Loucy (cell line): ENCODE results near the gene CXXC4.

Experiments used
- H2AFZ ChIP-seq: fragments of 200-600 bp; sonication (generic); 2 replicates; pipeline ENCODE4 v1.6.0; 2016; ENCODE audit warnings: antibody characterized with exemption, mild to moderate bottlenecking, low read length, moderate library complexity
- H3F3A ChIP-seq: fragments of 200-600 bp; 2 replicates; pipeline ENCODE4 v1.6.0; 2016; ENCODE audit warnings: antibody characterized with exemption, low read depth, mild to moderate bottlenecking
- H3K27me3 ChIP-seq: fragments of 200-600 bp; sonication (generic); 2 replicates; pipeline ENCODE4 v1.6.1; 2014; ENCODE audit warnings: low read length, mild to moderate bottlenecking; ENCODE audit not compliant: insufficient read depth, poor library complexity, severe bottlenecking
- H3K36me3 ChIP-seq: fragments of 200-600 bp; sonication (generic); 2 replicates; pipeline ENCODE4 v1.6.1; 2016; ENCODE audit warnings: low read length; ENCODE audit not compliant: insufficient read depth
- H3K4me1 ChIP-seq: fragments of 200-600 bp; sonication (generic); 2 replicates; pipeline ENCODE4 v1.5.1; 2014; ENCODE audit warnings: low read length, mild to moderate bottlenecking; ENCODE audit not compliant: insufficient read depth, poor library complexity, severe bottlenecking
- H3K4me2 ChIP-seq: fragments of 200-600 bp; sonication (generic); 2 replicates; pipeline ENCODE4 v1.6.0; 2014; ENCODE audit warnings: antibody characterized with exemption, low read length, low read depth, mild to moderate bottlenecking; ENCODE audit not compliant: poor library complexity, severe bottlenecking
- H3K4me3 ChIP-seq: fragments of 200-600 bp; sonication (generic); 2 replicates; pipeline ENCODE4 v1.5.1; 2014; ENCODE audit warnings: low read length, mild to moderate bottlenecking, mixed read lengths; ENCODE audit not compliant: poor library complexity, severe bottlenecking
- H3K79me2 ChIP-seq: fragments of 200-600 bp; sonication (generic); 2 replicates; pipeline ENCODE4 v1.6.1; 2014; ENCODE audit warnings: low read length; ENCODE audit not compliant: insufficient read depth
- H3K9ac ChIP-seq: fragments of 200-600 bp; sonication (generic); 2 replicates; pipeline ENCODE4 v1.6.0; 2014; ENCODE audit warnings: mild to moderate bottlenecking, low read depth, low read length, moderate library complexity; ENCODE audit not compliant: poor library complexity, severe bottlenecking
- H3K9me2 ChIP-seq: fragments of 200-600 bp; sonication (generic); replicated peaks from 2 replicates; pipeline ENCODE4 v1.6.1; 2016; ENCODE audit warnings: low read depth, low read length, mixed read lengths
- H3K9me3 ChIP-seq: fragments of 200-600 bp; sonication (generic); 2 replicates; pipeline ENCODE4 v1.6.1; 2014; ENCODE audit warnings: mild to moderate bottlenecking, antibody characterized with exemption, low read length, low read depth; ENCODE audit not compliant: insufficient read depth
- H4K20me1 ChIP-seq: fragments of 200-600 bp; sonication (generic); 2 replicates; pipeline ENCODE4 v1.6.0; 2014; ENCODE audit warnings: antibody characterized with exemption, low read length, mild to moderate bottlenecking; ENCODE audit not compliant: insufficient read depth, poor library complexity, severe bottlenecking
- EZH2phosphoT487 ChIP-seq: fragments of 200-600 bp; IDR thresholded peaks from 2 replicates; pipeline ENCODE4 v1.6.1; 2018; ENCODE audit warnings: antibody characterized with exemption, mild to moderate bottlenecking, moderate library complexity, borderline replicate concordance
- TF ChIP-seq, protein P1 (sequence below): fragments of 200-600 bp; sonication (generic); conservative IDR thresholded peaks from 2 replicates; pipeline ENCODE4 v1.5.1; 2014; ENCODE audit warnings: mild to moderate bottlenecking, antibody characterized with exemption, low read length

CXXC4 gene

DNA sequence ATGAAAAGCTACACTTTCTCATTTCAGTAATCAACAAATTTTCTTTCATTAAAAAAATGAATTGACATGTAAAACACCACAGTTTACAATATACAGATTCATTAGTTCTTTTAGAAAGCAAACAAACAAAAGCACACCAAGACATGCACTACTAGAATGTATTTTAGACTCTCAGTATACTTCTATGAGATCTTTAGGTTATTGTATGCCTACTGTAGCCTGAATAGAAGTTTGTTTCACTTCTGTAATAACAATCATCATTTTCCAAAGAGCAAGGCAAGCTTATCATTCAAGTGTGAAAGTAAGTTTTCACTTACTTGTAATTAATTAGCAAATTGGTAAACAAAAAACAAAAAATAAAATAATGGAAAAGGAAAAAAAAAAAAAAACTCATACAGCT is 24.9 kb downstream of the CXXC4 start:
- H3K36me3 ChIP-seq: no peaks in the 10 kb centered on the region
- H3F3A ChIP-seq: no peaks in the 10 kb centered on the region
- H2AFZ ChIP-seq: no peak overlapping the region
- no peak overlapping the region for H3K9ac ChIP-seq
- H3K27me3 ChIP-seq: no peaks in the 10 kb centered on the region
- no peak overlapping the region for H3K4me2 ChIP-seq
- no peaks in the 10 kb centered on the region for H3K79me2 ChIP-seq
- TF ChIP-seq EZH2phosphoT487: no peak
- TF ChIP-seq, protein P1, sequence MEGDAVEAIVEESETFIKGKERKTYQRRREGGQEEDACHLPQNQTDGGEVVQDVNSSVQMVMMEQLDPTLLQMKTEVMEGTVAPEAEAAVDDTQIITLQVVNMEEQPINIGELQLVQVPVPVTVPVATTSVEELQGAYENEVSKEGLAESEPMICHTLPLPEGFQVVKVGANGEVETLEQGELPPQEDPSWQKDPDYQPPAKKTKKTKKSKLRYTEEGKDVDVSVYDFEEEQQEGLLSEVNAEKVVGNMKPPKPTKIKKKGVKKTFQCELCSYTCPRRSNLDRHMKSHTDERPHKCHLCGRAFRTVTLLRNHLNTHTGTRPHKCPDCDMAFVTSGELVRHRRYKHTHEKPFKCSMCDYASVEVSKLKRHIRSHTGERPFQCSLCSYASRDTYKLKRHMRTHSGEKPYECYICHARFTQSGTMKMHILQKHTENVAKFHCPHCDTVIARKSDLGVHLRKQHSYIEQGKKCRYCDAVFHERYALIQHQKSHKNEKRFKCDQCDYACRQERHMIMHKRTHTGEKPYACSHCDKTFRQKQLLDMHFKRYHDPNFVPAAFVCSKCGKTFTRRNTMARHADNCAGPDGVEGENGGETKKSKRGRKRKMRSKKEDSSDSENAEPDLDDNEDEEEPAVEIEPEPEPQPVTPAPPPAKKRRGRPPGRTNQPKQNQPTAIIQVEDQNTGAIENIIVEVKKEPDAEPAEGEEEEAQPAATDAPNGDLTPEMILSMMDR: no peak
- no peaks in the 10 kb centered on the region for H3K9me3 ChIP-seq
- no peak overlapping the region for H3K4me3 ChIP-seq
- no peaks in the 10 kb centered on the region for H3K4me1 ChIP-seq
- H3K9me2 ChIP-seq: no peaks in the 10 kb centered on the region
- H4K20me1 ChIP-seq: no peaks in the 10 kb centered on the region

DNA sequence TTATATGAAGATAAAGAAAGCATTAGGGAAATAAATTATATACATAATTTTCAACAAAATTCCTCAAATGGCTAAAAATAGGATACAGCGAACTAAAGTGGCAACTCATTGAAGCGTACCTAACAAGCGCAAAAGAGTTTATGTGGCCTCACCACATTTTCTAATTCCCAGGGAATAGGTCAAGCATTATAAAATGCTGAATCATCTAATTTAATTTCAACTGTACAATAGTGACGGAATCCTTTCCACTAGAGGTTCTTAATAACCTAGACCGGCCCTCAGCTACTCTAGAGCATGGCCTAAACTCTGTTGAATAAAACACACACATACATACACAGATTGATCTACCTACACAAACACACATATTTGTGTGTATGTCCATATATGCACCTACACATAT is 29.1 kb downstream of the CXXC4 start:
- no peaks in the 10 kb centered on the region for H3K79me2 ChIP-seq
- H2AFZ ChIP-seq: no peak overlapping the region
- H4K20me1 ChIP-seq: no peaks in the 10 kb centered on the region
- H3K4me1 ChIP-seq: no peaks in the 10 kb centered on the region
- no peaks in the 10 kb centered on the region for H3K9me3 ChIP-seq
- H3K4me3 ChIP-seq: no peak overlapping the region
- H3K36me3 ChIP-seq: no peaks in the 10 kb centered on the region
- no peak overlapping the region for H3K4me2 ChIP-seq
- no peaks in the 10 kb centered on the region for H3K27me3 ChIP-seq
- no peaks in the 10 kb centered on the region for H3F3A ChIP-seq
- TF ChIP-seq, protein P1: no peak
- TF ChIP-seq EZH2phosphoT487: no peak
- H3K9ac ChIP-seq: no peak overlapping the region
- H3K9me2 ChIP-seq: no peaks in the 10 kb centered on the region

GRCh38 chr4:104465201-104465600 is 29.5 kb downstream of the CXXC4 start:
- H4K20me1 ChIP-seq: no peaks in the 10 kb centered on the region
- H3K4me3 ChIP-seq: no peak overlapping the region
- H3K4me2 ChIP-seq: no peak overlapping the region
- no peaks in the 10 kb centered on the region for H3K27me3 ChIP-seq
- H3F3A ChIP-seq: no peaks in the 10 kb centered on the region
- no peaks in the 10 kb centered on the region for H3K4me1 ChIP-seq
- H3K9me3 ChIP-seq: no peaks in the 10 kb centered on the region
- no peaks in the 10 kb centered on the region for H3K9me2 ChIP-seq
- H3K79me2 ChIP-seq: no peaks in the 10 kb centered on the region
- no peaks in the 10 kb centered on the region for H3K36me3 ChIP-seq
- no peak overlapping the region for H2AFZ ChIP-seq
- no peak for TF ChIP-seq EZH2phosphoT487
- TF ChIP-seq, protein P1: no peak
- H3K9ac ChIP-seq: no peak overlapping the region
